GM12891 (cell line): ENCODE results near the gene OR5B21.
A peak's percentile ranks its signal among the peaks of the same experiment; 100 is the strongest.

Experiments
- DNase-seq: peaks from one replicate; pipeline ENCODE4 v3.0.0; 2011; ENCODE audit warnings: low spot score; ENCODE audit not compliant: insufficient read length
- FAIRE-seq: peaks from 2 replicates; lab custom pipeline; 2011; peaks lifted over from hg19 to GRCh38; lab: Jason Lieb, UNC
- PAX5 ChIP-seq: IDR thresholded peaks from 2 replicates; pipeline ENCODE4 v1.6.1; 2011; ENCODE audit warnings: low read length, moderate library complexity, mild to moderate bottlenecking; ENCODE audit not compliant: insufficient read depth, severe bottlenecking
- POLR2A ChIP-seq: IDR thresholded peaks from 2 replicates; pipeline ENCODE4 v1.6.1; 2011; ENCODE audit warnings: low read depth, low read length, control low read depth
- POLR2AphosphoS5 ChIP-seq: IDR thresholded peaks from 2 replicates; pipeline ENCODE4 v1.6.1; 2011; ENCODE audit warnings: low read depth, low read length, control low read depth
- POU2F2 ChIP-seq: IDR thresholded peaks from 2 replicates; pipeline ENCODE4 v1.6.1; 2011; ENCODE audit warnings: low read depth, mild to moderate bottlenecking, control low read depth, low read length, moderate library complexity
- SPI1 ChIP-seq: IDR thresholded peaks from 2 replicates; pipeline ENCODE4 v1.6.1; 2011; ENCODE audit warnings: low read depth, low read length, control low read depth
- TAF1 ChIP-seq: IDR thresholded peaks from 2 replicates; pipeline ENCODE4 v1.6.1; 2011; ENCODE audit warnings: low read depth, low read length, control low read depth

Gene OR5B21

DNA sequence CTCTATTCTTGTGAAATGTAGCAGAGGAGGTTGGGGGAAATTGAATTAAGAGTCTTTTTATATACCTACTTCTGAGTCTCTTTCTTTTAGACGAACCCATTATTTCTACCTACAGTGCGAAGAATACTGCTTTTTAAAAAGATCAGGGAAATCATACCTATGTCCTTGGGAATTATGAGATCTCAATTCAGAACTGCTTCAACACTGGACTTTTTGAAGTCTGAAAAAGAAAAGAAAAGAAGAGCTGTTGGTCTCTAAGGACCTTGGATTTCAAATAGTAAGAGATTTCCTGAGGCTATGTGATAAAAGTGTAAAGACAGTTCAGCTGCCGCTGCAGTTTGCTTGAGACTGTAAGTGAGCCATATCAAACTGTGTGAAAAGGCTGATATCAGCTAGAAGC is 3.7 kb upstream of the OR5B21 start:
- FAIRE-seq (no peak), DNase-seq (no peak)
- TF ChIP-seq SPI1 (no peak), PAX5 (no peak), POLR2A (no peak), POLR2AphosphoS5 (no peak), TAF1 (no peak), POU2F2 (no peak)

DNA sequence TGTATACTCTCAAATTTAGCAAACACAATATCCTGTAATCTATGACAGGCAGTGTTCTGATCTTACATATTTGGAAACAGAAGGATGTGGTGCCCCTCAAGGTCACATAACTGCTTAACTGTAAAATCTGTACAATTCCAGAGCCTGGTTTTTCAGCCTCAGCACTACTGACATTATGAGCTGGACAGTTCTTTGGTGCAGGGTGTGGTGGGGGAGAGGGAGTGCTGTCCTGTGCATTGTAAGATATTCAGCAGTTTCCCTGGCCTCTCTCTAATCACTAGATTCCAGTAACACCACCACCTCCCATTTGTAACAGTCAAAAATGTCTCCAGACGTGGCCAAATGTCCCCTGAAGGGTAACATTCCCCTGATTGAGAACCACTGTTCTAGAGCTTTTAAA is 1.8 kb upstream of the OR5B21 start:
- no peak for DNase-seq
- FAIRE-seq = no peak
- no peak for TF ChIP-seq POLR2AphosphoS5
- TF ChIP-seq POLR2A = no peak
- no peak for TF ChIP-seq PAX5
- no peak for TF ChIP-seq POU2F2
- no peak for TF ChIP-seq SPI1
- TF ChIP-seq TAF1 = no peak

DNA sequence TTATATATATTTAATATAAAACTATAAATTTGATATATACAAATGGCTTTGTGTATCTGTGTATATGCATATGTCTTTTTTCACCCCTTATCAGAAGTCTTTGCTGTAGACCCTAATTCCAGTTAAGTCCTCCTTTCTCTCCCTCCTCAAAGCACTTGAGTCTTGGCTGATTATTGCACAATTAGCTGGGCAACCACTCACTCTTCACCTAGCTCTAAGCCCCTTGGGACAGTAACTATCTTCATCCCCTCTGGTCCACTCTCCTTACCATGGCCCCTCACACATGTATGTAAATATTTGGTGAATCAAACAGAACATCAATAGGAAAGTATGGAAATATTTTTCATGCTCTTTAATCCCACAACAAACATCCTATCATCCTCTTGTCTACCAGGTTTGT is 909 bp upstream of the OR5B21 start:
- FAIRE-seq = no peak
- TF ChIP-seq POU2F2 = no peak
- no peak for TF ChIP-seq PAX5
- TF ChIP-seq SPI1 = no peak
- TF ChIP-seq TAF1 = no peak
- TF ChIP-seq POLR2A = no peak

DNA sequence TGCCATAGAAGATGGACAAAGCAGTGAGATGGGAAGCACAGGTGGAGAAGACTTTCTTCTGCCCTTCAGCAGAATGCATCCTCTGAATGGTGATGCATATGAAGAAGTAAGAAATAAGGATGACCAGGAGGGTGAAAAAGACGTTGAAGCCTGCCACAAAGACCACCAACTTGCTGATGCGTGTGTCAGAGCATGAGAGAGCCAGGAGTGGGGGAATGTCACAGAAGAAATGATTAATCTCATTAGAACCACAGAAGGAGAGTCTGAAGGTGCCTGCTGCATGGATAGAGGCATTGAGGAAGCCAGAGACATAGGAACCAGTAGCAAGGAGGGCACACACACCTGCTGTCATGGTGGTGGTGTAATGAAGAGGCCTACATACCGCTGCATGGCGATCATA is 550 bp downstream of the OR5B21 start:
- FAIRE-seq = no peak
- no peak for DNase-seq
- TF ChIP-seq SPI1 (no peak), PAX5 (no peak)

More for the DNA sequence above, 909 bp upstream of the OR5B21 start:
- no peak for DNase-seq

DNA sequence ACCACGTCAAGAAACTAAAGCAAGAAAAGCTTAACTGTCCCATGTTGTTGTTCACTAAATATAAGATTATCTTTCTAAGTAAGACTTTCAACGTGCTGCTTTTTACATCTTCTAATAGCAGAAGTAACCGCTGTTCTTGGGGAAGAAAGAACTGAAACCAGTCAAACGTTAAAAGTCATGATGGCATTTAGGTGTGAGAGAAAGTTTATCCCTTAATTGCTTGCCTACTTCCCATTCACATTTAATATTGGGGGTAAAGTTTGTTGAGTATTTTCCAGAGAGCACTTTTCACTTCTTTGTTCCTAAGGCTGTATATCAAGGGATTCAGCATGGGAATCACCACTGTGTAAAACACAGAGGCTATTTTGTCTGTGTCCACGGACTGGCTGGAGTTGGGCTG is 970 bp downstream of the OR5B21 start:
- TF ChIP-seq SPI1 = peak; percentile 74
- TF ChIP-seq POLR2A = no peak
- DNase-seq (no peak), FAIRE-seq (peak; percentile 80)

DNA sequence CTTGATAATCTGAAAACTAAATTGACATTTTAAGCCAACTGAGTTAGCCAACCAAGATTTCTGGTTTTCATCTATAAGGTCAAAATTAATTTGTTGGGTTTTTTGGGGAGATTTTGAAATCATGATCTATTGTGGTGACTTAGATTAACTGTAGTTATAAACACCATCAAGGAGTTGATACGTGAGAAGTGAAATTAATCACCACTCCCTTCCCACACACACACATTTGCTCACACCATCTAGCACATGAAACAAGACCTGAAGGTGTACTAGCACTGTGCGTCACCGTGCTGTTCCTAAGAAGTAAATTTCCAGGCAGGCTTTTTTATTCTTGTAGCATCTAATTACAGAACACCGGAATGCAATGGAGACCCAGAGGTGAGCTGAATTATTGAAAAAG is 2.1 kb downstream of the OR5B21 start:
- FAIRE-seq (no peak), DNase-seq (no peak)
- no peak for TF ChIP-seq SPI1
- TF ChIP-seq POU2F2 = no peak
- no peak for TF ChIP-seq PAX5
- TF ChIP-seq POLR2AphosphoS5 = no peak
- TF ChIP-seq TAF1 = no peak
- TF ChIP-seq POLR2A = no peak

DNA sequence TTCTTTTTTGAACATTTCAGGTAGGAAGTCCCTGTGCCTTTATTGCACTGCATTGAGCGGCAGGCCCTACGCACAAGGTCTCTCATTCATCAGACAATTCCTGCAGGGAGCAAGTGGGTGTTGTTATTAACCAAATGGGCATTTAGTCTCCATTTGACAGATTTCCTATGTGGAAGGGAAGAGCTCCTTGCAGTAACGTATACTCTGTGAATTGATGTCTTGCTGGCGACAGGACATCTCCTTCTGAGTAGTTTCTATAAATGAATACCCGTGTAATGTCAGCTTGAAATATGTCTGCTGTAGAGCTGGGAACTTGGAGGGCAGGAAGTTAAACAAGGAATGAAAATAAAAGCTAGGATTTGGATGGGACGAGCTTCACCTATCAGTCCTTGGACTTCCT is 3.7 kb downstream of the OR5B21 start:
- no peak for FAIRE-seq
- no peak for DNase-seq
- TF ChIP-seq POLR2A (no peak), POU2F2 (no peak)

DNA sequence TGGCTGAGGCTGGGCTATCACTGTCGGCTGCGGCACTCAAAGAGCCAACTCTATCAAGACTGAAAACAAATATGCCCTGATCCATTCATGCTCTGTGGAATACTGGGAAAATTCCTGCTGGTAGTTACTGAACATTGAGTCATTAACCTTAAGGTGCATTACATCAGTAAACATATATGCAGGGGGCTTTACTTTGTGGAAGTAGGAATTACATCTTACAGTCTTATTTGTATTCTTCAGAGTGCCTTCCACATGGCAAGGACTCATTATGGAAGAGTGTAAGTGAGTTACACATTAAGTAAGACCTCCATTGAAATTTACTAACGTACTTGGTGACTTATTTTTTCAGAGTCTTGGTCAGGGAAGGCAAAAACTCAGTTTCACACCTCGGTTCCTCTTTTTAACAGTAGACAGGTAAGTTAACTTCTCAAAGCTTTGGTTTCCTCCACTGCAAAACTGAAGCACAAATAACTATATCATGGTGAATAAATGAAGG is 4.5 kb downstream of the OR5B21 start:
- TF ChIP-seq SPI1 (peak; percentile 96), PAX5 (no peak)
- DNase-seq = no peak
- peak; percentile 83 for FAIRE-seq

DNA sequence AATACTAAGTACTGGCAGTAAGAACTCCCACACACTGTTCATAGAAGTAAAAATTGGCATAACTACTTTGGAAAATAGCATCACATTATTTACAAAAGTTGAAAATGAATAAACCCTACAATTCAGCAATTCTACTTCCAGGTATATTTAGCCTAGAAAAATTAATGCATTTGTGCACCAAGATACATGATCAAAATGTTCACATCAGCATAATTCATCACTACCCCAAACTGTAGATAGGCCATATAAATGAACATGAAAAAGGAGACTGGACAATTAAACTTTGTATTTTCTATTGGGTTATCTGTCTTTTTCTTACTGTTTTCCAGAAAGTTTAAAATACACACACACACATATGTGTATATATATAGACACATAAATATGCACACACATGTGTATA is 5.9 kb downstream of the OR5B21 start:
- FAIRE-seq = no peak
- no peak for TF ChIP-seq TAF1

DNA sequence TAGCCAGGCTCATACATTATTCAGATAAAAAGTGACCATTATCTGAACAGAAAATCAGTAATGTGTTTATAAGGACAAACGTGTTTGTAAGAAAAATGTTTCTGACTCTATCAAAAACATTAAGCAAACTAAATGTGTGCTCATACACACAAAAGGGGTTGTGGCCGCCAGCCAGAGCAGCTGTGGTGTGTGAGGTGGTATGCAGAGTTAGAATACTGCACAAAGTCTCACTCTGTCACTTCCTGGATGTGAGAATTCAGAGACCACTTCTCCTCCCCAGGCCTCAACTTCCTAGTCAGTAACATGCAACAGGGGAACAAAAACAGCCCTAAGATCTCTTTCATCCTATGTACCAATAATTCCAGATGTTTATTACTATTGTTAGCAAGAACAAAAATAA is 9.4 kb downstream of the OR5B21 start:
- no peak for TF ChIP-seq POLR2AphosphoS5
- no peak for TF ChIP-seq POLR2A
- no peak for TF ChIP-seq TAF1
- no peak for TF ChIP-seq POU2F2
- no peak for TF ChIP-seq SPI1
- TF ChIP-seq PAX5 = no peak
- DNase-seq (no peak), FAIRE-seq (peak; percentile 38)

More for the DNA sequence above, 5.9 kb downstream of the OR5B21 start:
- no peak for DNase-seq

DNA sequence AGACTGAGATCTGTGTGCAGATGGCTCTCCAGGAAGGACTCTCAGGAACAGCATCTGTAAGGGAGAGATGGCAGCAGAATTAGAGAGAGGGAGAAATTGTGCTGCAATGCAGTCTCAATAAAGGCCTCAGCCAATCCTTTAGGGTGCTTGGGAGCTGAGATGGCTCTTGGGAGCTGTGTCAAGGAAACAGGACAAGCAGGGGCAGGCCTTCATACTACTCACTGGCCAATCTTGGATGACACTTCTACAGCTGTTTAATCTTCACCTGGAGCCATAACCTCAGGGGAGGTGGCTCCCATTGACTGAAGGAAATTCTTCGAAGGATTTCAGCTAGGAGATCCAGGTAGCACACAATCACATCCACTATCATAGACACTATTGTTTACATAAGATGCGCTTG is 10.0 kb downstream of the OR5B21 start:
- FAIRE-seq (no peak), DNase-seq (no peak)
- no peak for TF ChIP-seq SPI1
- TF ChIP-seq POU2F2 = no peak
- TF ChIP-seq POLR2AphosphoS5 = no peak
- no peak for TF ChIP-seq PAX5
- no peak for TF ChIP-seq POLR2A
- no peak for TF ChIP-seq TAF1
